ENCODE results near the gene ZNF556. TPM values are rescaled to one million over a fixed set of nuclear protein-coding genes. Genes with fewer than 3 reads are reported as not detected.

Gene ZNF556
- polyA plus RNA-seq, 2 of the 4 experiments (the other 2 are of a cell fraction) = not detected

DNA sequence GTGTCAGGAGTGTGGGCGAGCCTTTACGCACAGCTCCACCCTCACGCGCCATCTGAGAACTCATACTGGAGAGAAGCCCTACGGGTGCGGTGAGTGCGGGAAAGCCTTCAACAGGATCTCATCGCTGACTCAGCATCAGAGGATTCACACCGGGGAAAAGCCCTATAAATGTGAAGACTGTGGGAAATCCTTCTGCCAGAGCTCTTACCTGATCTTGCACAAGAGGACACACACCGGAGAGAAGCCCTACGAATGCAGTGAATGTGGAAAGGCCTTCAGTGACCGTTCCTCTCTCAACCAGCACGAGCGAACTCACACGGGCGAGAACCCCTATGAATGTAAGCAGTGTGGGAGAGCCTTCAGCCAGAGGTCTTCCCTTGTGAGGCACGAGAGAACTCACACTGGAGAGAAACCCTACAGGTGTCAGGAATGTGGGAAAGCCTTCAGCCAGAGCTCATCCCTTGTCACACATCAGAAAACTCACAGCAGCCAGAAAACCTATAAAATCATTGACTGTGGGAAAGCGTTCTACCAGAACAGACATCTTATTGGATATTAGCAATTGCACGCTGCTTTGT is 32.8 kb upstream of the ZNF556 start:
- H3K27ac ChIP-seq = no peak overlapping the region
- ATAC-seq (no peak), FAIRE-seq (no peak), DNase-seq (ENCODE audit: low read depth in 1 of 2, low spot score in 1 of 2) (no peak)
- WGBS (ENCODE audit: missing lambda C conversion rate) = 77% methylated on average over 17 of the region's 19 CpGs
- H3K4me1 ChIP-seq = no peaks in the 10 kb centered on the region
- no peak overlapping the region for H3K4me2 ChIP-seq
- H3K9me3 ChIP-seq = peaks cover 54% of the 10 kb centered on the region
- H3K4me3 ChIP-seq = no peak overlapping the region
- CTCF ChIA-PET = interaction anchor here (1.4 kb wide), 1 partner anchor 186 kb away, joined by 3 read pairs; no protein-coding TSS in a partner anchor
- TF ChIP-seq, protein P1, sequence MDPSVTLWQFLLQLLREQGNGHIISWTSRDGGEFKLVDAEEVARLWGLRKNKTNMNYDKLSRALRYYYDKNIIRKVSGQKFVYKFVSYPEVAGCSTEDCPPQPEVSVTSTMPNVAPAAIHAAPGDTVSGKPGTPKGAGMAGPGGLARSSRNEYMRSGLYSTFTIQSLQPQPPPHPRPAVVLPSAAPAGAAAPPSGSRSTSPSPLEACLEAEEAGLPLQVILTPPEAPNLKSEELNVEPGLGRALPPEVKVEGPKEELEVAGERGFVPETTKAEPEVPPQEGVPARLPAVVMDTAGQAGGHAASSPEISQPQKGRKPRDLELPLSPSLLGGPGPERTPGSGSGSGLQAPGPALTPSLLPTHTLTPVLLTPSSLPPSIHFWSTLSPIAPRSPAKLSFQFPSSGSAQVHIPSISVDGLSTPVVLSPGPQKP (IDR thresholded peaks at IDR 0.05; ENCODE audit: low read depth, low read length) = no peak
- peak; percentile 64 for TF ChIP-seq MAFK (IDR thresholded peaks at IDR 0.05; ENCODE audit: partially characterized antibody)
- POLR2A ChIA-PET = no interaction called here

DNA sequence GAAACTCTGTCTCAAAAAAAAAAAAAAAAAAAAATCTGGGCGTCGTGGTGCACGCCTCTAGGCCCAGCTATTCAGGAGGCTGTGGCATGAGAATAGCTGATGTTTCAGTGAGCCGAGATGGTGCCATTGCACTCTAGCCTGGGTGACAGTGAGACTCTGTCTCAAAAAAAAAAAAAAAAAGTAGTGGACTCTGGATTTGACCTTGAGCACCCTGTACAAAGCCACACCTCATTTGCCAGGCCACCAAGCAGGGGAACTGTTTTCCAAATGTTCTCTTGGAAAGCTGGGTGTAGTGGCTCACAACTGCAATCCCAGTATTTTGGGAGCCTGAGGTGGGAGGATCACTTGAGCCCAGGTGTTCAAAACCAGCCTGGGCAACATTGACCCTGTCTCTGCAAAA is 29.7 kb upstream of the ZNF556 start:
- POLR2A ChIA-PET = interaction anchor here (0.6 kb wide), 1 partner anchor 258 kb away, joined by 3 read pairs; no protein-coding TSS in a partner anchor
- WGBS (ENCODE audit: missing lambda C conversion rate) = 61% methylated on average over 4 of the region's 4 CpGs
- Histone ChIP-seq H3K4me2 (no peak overlapping the region), H3K4me1 (no peaks in the 10 kb centered on the region), H3K27ac (no peak overlapping the region), H3K9me3 (peaks cover 56% of the 10 kb centered on the region), H3K4me3 (no peak overlapping the region)
- ATAC-seq = no peak
- no peak for FAIRE-seq
- CTCF ChIA-PET = interaction anchor here (0.6 kb wide), 1 partner anchor 171 kb away, joined by 3 read pairs; no protein-coding TSS in a partner anchor
- DNase-seq (ENCODE audit: low read depth in 1 of 2, low spot score in 1 of 2) = no peak
- TF ChIP-seq SMC3 (IDR thresholded peaks at IDR 0.05) = no peak
- no peak for TF ChIP-seq ESRRA (IDR thresholded peaks at IDR 0.05; ENCODE audit: borderline replicate concordance, low read length)
- no peak for TF ChIP-seq ZFP36 (IDR thresholded peaks at IDR 0.05; ENCODE audit: borderline replicate concordance, partially characterized antibody)
- TF ChIP-seq CBX8 (IDR thresholded peaks at IDR 0.05) = no peak
- TF ChIP-seq TP53 (CRISPR knock-in tag; IDR thresholded peaks at IDR 0.05) = no peak
- no peak for TF ChIP-seq RNF2 (IDR thresholded peaks at IDR 0.05; ENCODE audit: borderline replicate concordance, low read depth)
- TF ChIP-seq RFX5 (IDR thresholded peaks at IDR 0.05) = no peak
- TF ChIP-seq MAFK (IDR thresholded peaks at IDR 0.05; ENCODE audit: partially characterized antibody) = no peak
- TF ChIP-seq ZSCAN20 (CRISPR knock-in tag; IDR thresholded peaks at IDR 0.05) = no peak
- TF ChIP-seq, protein P2, sequence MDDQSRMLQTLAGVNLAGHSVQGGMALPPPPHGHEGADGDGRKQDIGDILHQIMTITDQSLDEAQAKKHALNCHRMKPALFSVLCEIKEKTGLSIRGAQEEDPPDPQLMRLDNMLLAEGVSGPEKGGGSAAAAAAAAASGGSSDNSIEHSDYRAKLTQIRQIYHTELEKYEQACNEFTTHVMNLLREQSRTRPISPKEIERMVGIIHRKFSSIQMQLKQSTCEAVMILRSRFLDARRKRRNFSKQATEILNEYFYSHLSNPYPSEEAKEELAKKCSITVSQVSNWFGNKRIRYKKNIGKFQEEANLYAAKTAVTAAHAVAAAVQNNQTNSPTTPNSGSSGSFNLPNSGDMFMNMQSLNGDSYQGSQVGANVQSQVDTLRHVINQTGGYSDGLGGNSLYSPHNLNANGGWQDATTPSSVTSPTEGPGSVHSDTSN (IDR thresholded peaks at IDR 0.05) = no peak
- TF ChIP-seq KDM1A (IDR thresholded peaks at IDR 0.05; ENCODE audit: low read depth) = no peak
- TF ChIP-seq, protein P3, sequence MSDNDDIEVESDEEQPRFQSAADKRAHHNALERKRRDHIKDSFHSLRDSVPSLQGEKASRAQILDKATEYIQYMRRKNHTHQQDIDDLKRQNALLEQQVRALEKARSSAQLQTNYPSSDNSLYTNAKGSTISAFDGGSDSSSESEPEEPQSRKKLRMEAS (IDR thresholded peaks at IDR 0.05) = no peak
- TF ChIP-seq RAD21 (conservative IDR thresholded peaks at IDR 0.05 in 1 of 2, IDR thresholded peaks at IDR 0.05 in 1 of 2) = no peak
- no peak for TF ChIP-seq NR3C1 (IDR thresholded peaks at IDR 0.05)

DNA sequence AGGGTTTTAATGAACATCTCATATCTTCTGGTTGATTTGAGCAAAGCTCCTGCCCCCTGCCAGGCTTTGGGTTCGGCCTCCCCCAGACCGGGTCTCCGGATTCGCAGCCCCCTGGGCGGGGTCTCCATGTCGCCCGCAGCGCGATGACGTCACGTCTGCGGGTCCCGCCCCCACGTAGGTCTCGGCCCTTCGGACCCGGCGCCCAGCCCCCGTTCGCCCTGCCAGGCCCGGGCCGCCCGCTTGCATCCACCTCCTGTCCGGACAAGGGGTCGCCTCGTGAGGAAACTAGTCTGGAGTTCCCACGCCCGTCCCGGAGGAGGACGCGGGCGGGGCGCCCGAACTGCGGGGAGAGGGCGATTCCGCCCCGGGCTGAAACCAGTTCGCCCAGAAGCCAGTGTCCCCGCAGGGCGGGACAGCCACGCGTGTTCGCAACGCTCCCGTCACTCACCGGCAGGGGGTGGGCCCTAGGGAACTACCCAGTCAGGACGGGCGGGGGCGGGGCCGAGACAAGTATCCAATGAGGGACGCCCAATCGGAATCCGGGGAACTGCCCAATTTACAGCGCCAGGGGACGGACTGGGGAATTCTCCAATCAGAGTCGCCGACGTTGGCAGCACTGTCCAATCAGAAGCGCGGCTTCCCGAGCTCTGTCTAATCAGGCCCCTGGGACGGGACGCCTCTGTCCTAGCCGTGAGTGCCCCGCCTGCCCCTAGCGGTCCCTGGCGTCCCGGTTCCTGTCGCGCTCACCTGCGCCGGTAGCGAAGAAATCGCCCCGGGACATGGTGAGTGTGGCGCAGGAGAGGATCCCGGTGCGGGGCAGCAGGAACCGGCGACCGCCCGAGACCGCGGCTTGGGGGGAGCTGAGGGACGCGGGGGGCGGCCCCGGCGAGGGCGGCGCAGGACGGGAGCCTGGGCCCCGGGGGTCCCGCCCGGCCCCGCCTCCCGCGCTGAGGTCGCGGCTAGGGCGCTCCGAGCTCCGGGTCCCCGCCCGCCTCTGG is 26.0 kb upstream of the ZNF556 start, which contains the start of gene ZNF555:
ZNF555 (plus strand) TSS at position 682 of the 998 bp plus-strand sequence; CDS start at position 780, 98 bp downstream.
- FAIRE-seq = no peak
- ChIA-PET POLR2A (interaction anchor here (0.5 kb wide), 1 partner anchor 365 kb away, joined by 3 read pairs; the partner anchor contains the start of gene GADD45B), CTCF (interaction anchor here (0.9 to 1.8 kb wide), 5 partner anchors 10 to 109 kb away, joined by 3 to 5 read pairs (median 3); partner anchors contain the start of gene ZNF57)
- peak within 1 kb of the TSS; percentile 87 to 96 for H3K27ac ChIP-seq
- peak; percentile 99 to 100 for ATAC-seq
- TF ChIP-seq BHLHE40 (IDR thresholded peaks at IDR 0.05; ENCODE audit: low read depth, low read length) (no peak), JUN (IDR thresholded peaks at IDR 0.05) (peak in 1 of 2 experiments; percentile 47; a peak in 2 of 5 replicates), POLR2A (IDR thresholded peaks at IDR 0.05; ENCODE audit: low read length) (peak; percentile 25), GATA3 (IDR thresholded peaks at IDR 0.05; ENCODE audit: borderline replicate concordance) (no peak), CHD4 (IDR thresholded peaks at IDR 0.05; ENCODE audit: borderline replicate concordance) (peak; percentile 39; the same call in 1 of the 2 replicates), PHF8 (IDR thresholded peaks at IDR 0.05; ENCODE audit: borderline replicate concordance, low read depth) (peak; percentile 49; the same call in 1 of the 2 replicates), FOSL2 (IDR thresholded peaks at IDR 0.05) (no peak), FOSL2 (CRISPR knock-in tag; IDR thresholded peaks at IDR 0.05) (peak; percentile 36; the same call in 1 of the 2 replicates), MAFK (IDR thresholded peaks at IDR 0.05; ENCODE audit: partially characterized antibody) (no peak), EHF (CRISPR knock-in tag; IDR thresholded peaks at IDR 0.05) (no peak)
- TF ChIP-seq, protein P4, sequence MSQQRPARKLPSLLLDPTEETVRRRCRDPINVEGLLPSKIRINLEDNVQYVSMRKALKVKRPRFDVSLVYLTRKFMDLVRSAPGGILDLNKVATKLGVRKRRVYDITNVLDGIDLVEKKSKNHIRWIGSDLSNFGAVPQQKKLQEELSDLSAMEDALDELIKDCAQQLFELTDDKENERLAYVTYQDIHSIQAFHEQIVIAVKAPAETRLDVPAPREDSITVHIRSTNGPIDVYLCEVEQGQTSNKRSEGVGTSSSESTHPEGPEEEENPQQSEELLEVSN (IDR thresholded peaks at IDR 0.05; ENCODE audit: borderline replicate concordance, low read depth) = 0 out of 2 replicates have a peak, but pooled peaks have one; percentile 43
- TF ChIP-seq, protein P2 (IDR thresholded peaks at IDR 0.05) = peak; percentile 93
- TF ChIP-seq, protein P3 (IDR thresholded peaks at IDR 0.05) = peak; percentile 66
- peak; percentile 96 to 98 for DNase-seq (ENCODE audit: low read depth in 1 of 2, low spot score in 1 of 2)
- peaks cover 48% of the 10 kb centered on the region for H3K9me3 ChIP-seq
- peak within 1 kb of the TSS; percentile 93 for H3K4me2 ChIP-seq
- H3K4me1 ChIP-seq = no peaks in the 10 kb centered on the region
- WGBS (ENCODE audit: missing lambda C conversion rate) = 0% methylated on average over 5 of the region's 106 CpGs
- H3K4me3 ChIP-seq = peak within 1 kb of the TSS; percentile 88

Data from A549 (cell line).